BE2C (cell line): ENCODE measurements around the gene EXOSC2.

Experiments
- DNase-seq: peaks from one replicate; pipeline ENCODE4 v3.0.0-alpha.2; 2020
- H3K27me3 ChIP-seq: fragments of 250-450 bp; sonication (Bioruptor Pico); 2 replicates; pipeline ENCODE4 v1.5.1; 2020; ENCODE audit warnings: mild to moderate bottlenecking
- H3K36me3 ChIP-seq: fragments of 250-450 bp; sonication (Bioruptor Pico); 2 replicates; pipeline ENCODE4 v1.5.1; 2020; ENCODE audit warnings: mild to moderate bottlenecking
- H3K4me1 ChIP-seq: fragments of 250-450 bp; sonication (Bioruptor Pico); 2 replicates; pipeline ENCODE4 v1.5.1; 2020
- H3K4me3 ChIP-seq: 2 replicates; pipeline ENCODE4 v1.5.1; 2011; ENCODE audit warnings: low read depth, low read length
- H3K9me3 ChIP-seq: fragments of 250-450 bp; sonication (Bioruptor Pico); 2 replicates; pipeline ENCODE4 v1.5.1; 2020
- TF ChIP-seq, protein P1 (sequence below): IDR thresholded peaks from 2 replicates; pipeline ENCODE4 v1.5.1; 2012; ENCODE audit warnings: mild to moderate bottlenecking, low read depth, low read length

The EXOSC2 gene

DNA sequence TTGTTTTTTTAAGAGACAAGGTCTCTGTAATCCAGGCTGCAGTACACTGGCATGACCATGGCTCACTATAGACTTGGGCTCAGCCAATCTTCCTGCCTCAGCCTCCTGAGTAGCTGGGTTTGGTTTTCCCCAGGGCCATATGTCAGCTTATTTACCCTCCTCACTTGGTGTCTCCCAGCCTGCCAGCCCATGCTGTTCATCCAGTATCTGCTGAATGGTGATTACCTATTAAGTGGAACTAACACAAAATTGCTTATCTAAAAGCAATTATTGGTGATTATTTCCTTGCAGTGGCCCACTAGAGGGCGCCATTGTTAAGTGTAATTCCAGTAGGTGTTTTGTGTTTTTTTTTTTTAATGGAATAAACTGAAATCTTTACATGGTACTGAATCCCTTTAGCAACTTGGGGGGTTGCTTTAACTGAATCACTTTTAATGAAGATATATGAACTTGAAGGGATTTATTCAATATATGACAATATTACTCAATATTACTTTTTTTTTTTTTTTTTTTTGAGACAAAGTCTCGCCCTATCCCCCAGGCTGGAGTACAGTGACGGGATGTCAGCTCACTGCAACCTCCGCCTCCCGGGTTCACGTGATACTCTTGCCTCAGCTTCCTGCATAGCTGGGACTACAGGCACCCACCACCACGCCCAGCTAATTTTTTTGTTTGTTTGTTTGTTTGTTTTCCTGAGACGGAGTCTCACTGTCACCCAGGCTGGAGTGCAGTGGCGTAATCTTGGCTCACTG is 13.8 kb downstream of the EXOSC2 start:
- TF ChIP-seq, protein P1, sequence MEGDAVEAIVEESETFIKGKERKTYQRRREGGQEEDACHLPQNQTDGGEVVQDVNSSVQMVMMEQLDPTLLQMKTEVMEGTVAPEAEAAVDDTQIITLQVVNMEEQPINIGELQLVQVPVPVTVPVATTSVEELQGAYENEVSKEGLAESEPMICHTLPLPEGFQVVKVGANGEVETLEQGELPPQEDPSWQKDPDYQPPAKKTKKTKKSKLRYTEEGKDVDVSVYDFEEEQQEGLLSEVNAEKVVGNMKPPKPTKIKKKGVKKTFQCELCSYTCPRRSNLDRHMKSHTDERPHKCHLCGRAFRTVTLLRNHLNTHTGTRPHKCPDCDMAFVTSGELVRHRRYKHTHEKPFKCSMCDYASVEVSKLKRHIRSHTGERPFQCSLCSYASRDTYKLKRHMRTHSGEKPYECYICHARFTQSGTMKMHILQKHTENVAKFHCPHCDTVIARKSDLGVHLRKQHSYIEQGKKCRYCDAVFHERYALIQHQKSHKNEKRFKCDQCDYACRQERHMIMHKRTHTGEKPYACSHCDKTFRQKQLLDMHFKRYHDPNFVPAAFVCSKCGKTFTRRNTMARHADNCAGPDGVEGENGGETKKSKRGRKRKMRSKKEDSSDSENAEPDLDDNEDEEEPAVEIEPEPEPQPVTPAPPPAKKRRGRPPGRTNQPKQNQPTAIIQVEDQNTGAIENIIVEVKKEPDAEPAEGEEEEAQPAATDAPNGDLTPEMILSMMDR = peak; percentile 79
- peak; percentile 78 for DNase-seq
- H3K36me3 ChIP-seq = peaks cover 39% of the 10 kb centered on the region

DNA sequence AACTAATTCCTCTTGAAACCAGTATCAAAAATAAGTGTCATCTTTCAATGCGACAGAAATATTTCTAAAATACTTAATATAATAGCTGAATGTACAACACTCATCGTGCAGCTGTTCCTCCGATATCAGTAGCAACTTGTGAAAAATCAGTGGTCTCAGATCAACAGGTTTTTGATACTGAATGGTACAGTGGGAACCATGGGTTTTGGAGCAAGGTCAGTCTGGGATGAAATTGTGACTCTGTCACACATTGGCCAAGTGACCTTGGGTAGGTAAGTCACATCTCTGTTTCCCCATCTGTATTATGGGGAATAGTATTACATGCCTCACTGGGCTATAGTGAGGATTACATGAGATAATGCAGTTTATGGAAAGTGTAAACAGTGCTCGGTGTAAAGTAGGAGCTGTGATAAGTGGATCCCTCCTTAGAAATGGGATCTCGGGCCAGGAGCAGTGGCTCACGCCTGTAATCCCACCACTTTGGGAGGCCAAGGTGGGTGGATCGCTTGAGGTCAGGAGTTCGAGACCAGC is 17.3 kb downstream of the EXOSC2 start:
- no peak overlapping the region for H3K4me3 ChIP-seq
- peaks cover 10% of the 10 kb centered on the region for H3K36me3 ChIP-seq
- H3K9me3 ChIP-seq = no peaks in the 10 kb centered on the region
- no peak for DNase-seq
- H3K4me1 ChIP-seq = peaks cover 10% of the 10 kb centered on the region
- no peaks in the 10 kb centered on the region for H3K27me3 ChIP-seq
- TF ChIP-seq, protein P1 = no peak

More for the DNA sequence above, 13.8 kb downstream of the EXOSC2 start:
- Histone ChIP-seq H3K9me3 (no peaks in the 10 kb centered on the region), H3K27me3 (no peaks in the 10 kb centered on the region), H3K4me1 (peaks cover 3% of the 10 kb centered on the region), H3K4me3 (no peak overlapping the region)

DNA sequence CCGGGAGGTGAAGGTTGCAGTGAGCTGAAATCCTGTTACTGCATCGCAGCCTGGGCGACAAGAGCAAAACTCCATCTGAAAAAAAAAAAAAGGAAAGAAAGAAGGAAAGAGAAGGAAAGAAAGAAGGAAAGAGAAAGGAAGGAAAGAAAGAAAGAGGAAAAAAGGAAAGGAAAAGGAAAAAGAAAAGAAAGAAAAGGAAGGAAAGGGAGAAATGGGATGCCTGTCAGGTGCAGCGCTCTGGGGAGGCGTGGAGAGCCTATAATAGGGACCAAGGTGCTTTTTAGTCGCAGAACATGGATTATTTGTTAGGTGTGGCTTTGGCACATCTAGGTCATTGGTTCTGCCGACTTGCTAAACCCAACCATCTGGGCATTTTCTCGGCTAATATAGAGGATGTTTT is 17.9 kb downstream of the EXOSC2 start:
- H3K4me1 ChIP-seq = peaks cover 10% of the 10 kb centered on the region
- TF ChIP-seq, protein P1 = no peak
- no peaks in the 10 kb centered on the region for H3K9me3 ChIP-seq
- peaks cover 7% of the 10 kb centered on the region; the same call in 1 of the 2 replicates for H3K36me3 ChIP-seq
- no peak for DNase-seq
- no peaks in the 10 kb centered on the region for H3K27me3 ChIP-seq
- no peak overlapping the region for H3K4me3 ChIP-seq

DNA sequence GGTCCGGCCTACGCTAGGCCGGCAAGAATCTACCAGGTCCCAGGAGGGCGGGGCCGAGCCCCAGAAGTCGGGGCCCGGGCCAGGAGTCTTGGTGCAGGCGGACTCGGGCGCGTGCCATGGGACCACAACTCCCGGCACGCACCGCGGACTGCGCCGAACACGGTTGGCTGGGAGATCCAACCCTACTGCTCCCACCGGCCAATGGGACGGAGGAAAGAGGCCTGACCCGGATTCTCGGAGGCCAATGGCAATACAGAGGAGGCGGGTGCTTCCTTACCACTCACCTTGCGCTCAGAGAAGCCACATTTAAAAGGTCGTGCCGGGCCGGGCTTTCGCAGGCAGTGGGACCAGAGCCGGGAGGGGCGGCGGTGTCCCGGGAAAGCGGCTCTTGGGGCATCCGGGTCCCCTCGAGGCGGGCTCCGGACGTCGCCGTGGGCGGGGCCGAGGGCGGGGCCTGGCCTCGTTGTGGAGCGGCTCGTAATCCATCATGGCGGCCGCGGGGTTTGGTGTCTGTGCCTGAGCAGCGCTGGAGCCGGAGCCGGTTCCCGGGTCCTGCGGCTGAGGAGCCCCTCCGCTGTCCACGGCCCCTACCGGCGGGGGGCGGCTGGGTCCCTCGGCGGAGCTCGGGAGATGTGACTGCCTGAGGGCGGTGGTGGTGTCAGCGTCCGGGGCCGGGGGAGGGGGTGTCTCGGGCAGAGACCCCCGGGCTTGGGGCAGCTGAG is 19.1 kb downstream of the EXOSC2 start:
- Histone ChIP-seq H3K9me3 (no peaks in the 10 kb centered on the region), H3K4me3 (peak overlapping the region; percentile 95), H3K4me1 (peaks cover 6% of the 10 kb centered on the region; the same call in 1 of the 2 replicates), H3K27me3 (no peaks in the 10 kb centered on the region), H3K36me3 (no peaks in the 10 kb centered on the region)
- DNase-seq = peak; percentile 98
- TF ChIP-seq, protein P1 = no peak

DNA sequence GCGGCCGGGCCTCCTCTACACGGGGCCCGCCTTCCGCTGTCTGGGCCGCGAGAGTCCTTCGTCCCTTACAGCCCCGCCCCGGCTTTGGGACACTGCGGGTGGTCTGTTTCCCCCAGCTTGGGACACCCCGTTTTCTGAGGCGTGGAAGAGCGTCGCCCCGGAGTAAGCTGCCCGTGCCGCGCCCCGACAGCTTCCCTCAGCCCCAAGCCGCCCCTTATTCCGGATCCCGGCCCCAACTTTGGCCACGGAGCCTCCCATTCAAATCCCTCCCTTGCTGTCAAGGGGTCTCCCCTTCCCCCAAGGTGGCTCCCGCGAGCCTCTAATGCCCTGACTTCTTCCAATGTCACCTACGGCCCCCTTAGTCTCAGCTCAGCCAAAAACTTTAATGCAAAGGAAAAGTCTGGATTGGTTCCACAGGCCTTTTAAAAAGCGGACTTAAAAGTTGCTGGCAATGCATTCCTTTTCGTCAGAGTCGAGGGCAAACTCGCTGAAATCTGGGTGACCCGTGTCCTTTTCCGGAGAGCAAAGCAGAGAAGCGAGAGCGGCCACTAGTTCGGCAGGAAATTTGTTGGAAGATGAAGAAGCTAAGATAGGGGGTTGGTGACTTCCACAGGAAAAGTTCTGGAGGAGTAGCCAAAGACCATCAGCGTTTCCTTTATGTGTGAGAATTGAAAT is 19.8 kb downstream of the EXOSC2 start:
- peak; percentile 23 for DNase-seq
- peaks cover 6% of the 10 kb centered on the region; the same call in 1 of the 2 replicates for H3K4me1 ChIP-seq
- no peaks in the 10 kb centered on the region for H3K27me3 ChIP-seq
- H3K36me3 ChIP-seq = no peaks in the 10 kb centered on the region
- TF ChIP-seq, protein P1 = no peak; the same call in 1 of the 2 replicates
- H3K4me3 ChIP-seq = peak overlapping the region; percentile 95
- H3K9me3 ChIP-seq = no peaks in the 10 kb centered on the region
